ENCODE measurements around the gene ABI3BP. TPM values are rescaled to one million over a fixed set of nuclear protein-coding genes. Genes with fewer than 3 reads are reported as not detected.

The ABI3BP gene
- polyA plus RNA-seq, 3 donors, result not detected

GRCh38 chr3:100902572-100902971 lies 90.6 kb downstream of the ABI3BP start:
- 27% methylated on average over 2 of the region's 5 CpGs for WGBS (ENCODE audit: insufficient coverage)
- H3K4me3 ChIP-seq (replicated peaks in 1 of 3; ENCODE audit: low read depth in 2 of 3, low read length in 3 of 3), result no peak overlapping the region
- no peak for TF ChIP-seq CTCF (IDR thresholded peaks at IDR 0.05)
- H3K9ac ChIP-seq (ENCODE audit: insufficient read depth, low read length, poor library complexity, severe bottlenecking), result no peak overlapping the region
- H3K4me1 ChIP-seq (ENCODE audit: control insufficient read depth in 1 of 2, insufficient read depth in 2 of 2, low read length in 2 of 2), result peaks cover 29 to 33% of the 10 kb centered on the region in 2 donors
- H3K27ac ChIP-seq (ENCODE audit: low read depth in 1 of 2, low read length in 2 of 2), result no peak overlapping the region
- Mint-ChIP-seq H3K4me3 (no peak overlapping the region), H3K27me3 (ENCODE audit: low read depth in 3 of 3) (no peaks in the 10 kb centered on the region), H3K4me1 (peaks cover 27% of the 10 kb centered on the region), H3K27ac (no peak overlapping the region), H3K36me3 (no peaks in the 10 kb centered on the region), H3K9me3 (peaks cover 0 to 3% (median 0%) of the 10 kb centered on the region in 7 donors)
- H3K36me3 ChIP-seq (replicated peaks in 1 of 2; ENCODE audit: control insufficient read depth in 1 of 2, insufficient read depth in 2 of 2, low read length in 2 of 2), result no peaks in the 10 kb centered on the region
- no peak overlapping the region for H2AFZ ChIP-seq (ENCODE audit: insufficient read depth, low read depth, low read length, poor library complexity, severe bottlenecking)
- H3K9me3 ChIP-seq (replicated peaks in 1 of 2; ENCODE audit: control insufficient read depth in 1 of 2, insufficient read depth in 1 of 2, low read length in 2 of 2), result no peaks in the 10 kb centered on the region
- H3K4me2 ChIP-seq (replicated peaks; ENCODE audit: extremely low read depth, low read length, poor library complexity, severe bottlenecking), result no peak overlapping the region
- intact Hi-C loops (cut with micrococcal nuclease), result no loop called here
- H3K79me2 ChIP-seq (ENCODE audit: insufficient read depth, low read length), result no peaks in the 10 kb centered on the region
- no peak for DNase-seq
- no peaks in the 10 kb centered on the region for H4K20me1 ChIP-seq (ENCODE audit: insufficient read depth, low read length)
- no peaks in the 10 kb centered on the region for H3K27me3 ChIP-seq (ENCODE audit: control insufficient read depth in 2 of 2, insufficient read depth in 2 of 2, low read length in 2 of 2)

- no CpG with 5 or more reads among the region's 2 CpGs for WGBS (ENCODE audit: insufficient coverage)
- Mint-ChIP-seq H3K4me1 (peaks cover 27% of the 10 kb centered on the region), H3K36me3 (no peaks in the 10 kb centered on the region), H3K27me3 (ENCODE audit: low read depth in 3 of 3) (no peaks in the 10 kb centered on the region), H3K4me3 (no peak overlapping the region), H3K9me3 (peaks cover 0 to 3% (median 0%) of the 10 kb centered on the region in 7 donors), H3K27ac (no peak overlapping the region)
- no peak overlapping the region for H3K4me3 ChIP-seq (replicated peaks in 1 of 3; ENCODE audit: low read depth in 2 of 3, low read length in 3 of 3)
- no peak overlapping the region for H3K4me2 ChIP-seq (replicated peaks; ENCODE audit: extremely low read depth, low read length, poor library complexity, severe bottlenecking)
- peaks cover 29 to 33% of the 10 kb centered on the region in 2 donors for H3K4me1 ChIP-seq (ENCODE audit: control insufficient read depth in 1 of 2, insufficient read depth in 2 of 2, low read length in 2 of 2)
- no peak for DNase-seq
- no peak overlapping the region for H3K9ac ChIP-seq (ENCODE audit: insufficient read depth, low read length, poor library complexity, severe bottlenecking)
- no peaks in the 10 kb centered on the region for H3K27me3 ChIP-seq (ENCODE audit: control insufficient read depth in 2 of 2, insufficient read depth in 2 of 2, low read length in 2 of 2)
- TF ChIP-seq CTCF (IDR thresholded peaks at IDR 0.05), result no peak
- H3K27ac ChIP-seq (ENCODE audit: low read depth in 1 of 2, low read length in 2 of 2), result no peak overlapping the region
- no peak overlapping the region for H2AFZ ChIP-seq (ENCODE audit: insufficient read depth, low read depth, low read length, poor library complexity, severe bottlenecking)
- H4K20me1 ChIP-seq (ENCODE audit: insufficient read depth, low read length), result no peaks in the 10 kb centered on the region
- H3K9me3 ChIP-seq (replicated peaks in 1 of 2; ENCODE audit: control insufficient read depth in 1 of 2, insufficient read depth in 1 of 2, low read length in 2 of 2), result no peaks in the 10 kb centered on the region
- intact Hi-C loops (cut with micrococcal nuclease), result no loop called here
- H3K79me2 ChIP-seq (ENCODE audit: insufficient read depth, low read length), result no peaks in the 10 kb centered on the region
- H3K36me3 ChIP-seq (replicated peaks in 1 of 2; ENCODE audit: control insufficient read depth in 1 of 2, insufficient read depth in 2 of 2, low read length in 2 of 2), result no peaks in the 10 kb centered on the region
These were observed 92.4 kb downstream of the ABI3BP start for GRCh38 chr3:100900671-100901335.

Measured in CD14-positive monocyte (primary cell).